Activated naive CD8-positive, alpha-beta T cell treated with anti-CD3 and anti-CD28 coated beads, Interleukin-2, amount 50 U/mL, for 24 hours (primary cell): ENCODE measurements around the gene PAK4.
"Not testable (repeated sequence)": the region's sequence is repeated elsewhere in the genome, so short reads cannot be mapped to it uniquely, and the experiment has no call there.

Experiments
- ATAC-seq: fragments of 150-1000 bp; cut with Tn5 transposase; one replicate; pipeline ENCODE4 v1.10.0; 2021
- DNase-seq: peaks from one replicate; pipeline ENCODE4 v3.0.0; 2021
- H3K27ac Mint-ChIP-seq: one replicate; pipeline ENCODE4 v1.8.0; 2021; ENCODE audit warnings: mild to moderate bottlenecking, mixed read lengths
- H3K27me3 Mint-ChIP-seq: one replicate; pipeline ENCODE4 v1.8.0; 2021; ENCODE audit warnings: mixed read lengths
- H3K36me3 Mint-ChIP-seq: one replicate; pipeline ENCODE4 v1.8.0; 2021; ENCODE audit warnings: low read depth, mixed read lengths
- H3K4me1 Mint-ChIP-seq: one replicate; pipeline ENCODE4 v1.8.0; 2021; ENCODE audit warnings: mixed read lengths
- H3K4me3 Mint-ChIP-seq: one replicate; pipeline ENCODE4 v1.8.0; 2021; ENCODE audit warnings: mild to moderate bottlenecking, moderate library complexity, mixed read lengths
- H3K9me3 Mint-ChIP-seq: one replicate; pipeline ENCODE4 v1.8.0; 2021; ENCODE audit warnings: mixed read lengths

The PAK4 gene

GRCh38 chr19:39132344-39132969 is 6.9 kb downstream of the PAK4 start:
- Mint-ChIP-seq H3K27ac (peak overlapping the region; percentile 15), H3K9me3 (no peaks in the 10 kb centered on the region), H3K27me3 (no peaks in the 10 kb centered on the region), H3K4me1 (peaks cover 23% of the 10 kb centered on the region), H3K36me3 (no peaks in the 10 kb centered on the region), H3K4me3 (no peak overlapping the region)
- ATAC-seq (no peak), DNase-seq (no peak)

- ATAC-seq (no peak), DNase-seq (no peak)
- Mint-ChIP-seq H3K27me3 (no peaks in the 10 kb centered on the region), H3K9me3 (no peaks in the 10 kb centered on the region), H3K4me1 (peaks cover 23% of the 10 kb centered on the region), H3K4me3 (no peak overlapping the region), H3K27ac (no peak overlapping the region), H3K36me3 (no peaks in the 10 kb centered on the region)
These were observed 8.1 kb downstream of the PAK4 start for GRCh38 chr19:39133431-39134270.

- Mint-ChIP-seq H3K27ac (no peak overlapping the region), H3K36me3 (no peaks in the 10 kb centered on the region), H3K4me3 (no peak overlapping the region), H3K27me3 (no peaks in the 10 kb centered on the region), H3K4me1 (peaks cover 16% of the 10 kb centered on the region), H3K9me3 (no peaks in the 10 kb centered on the region)
- ATAC-seq, result no peak
- no peak for DNase-seq
These were observed 10.1 kb downstream of the PAK4 start for GRCh38 chr19:39135701-39136100.

- Mint-ChIP-seq H3K27ac (no peak overlapping the region), H3K36me3 (no peaks in the 10 kb centered on the region), H3K4me3 (no peak overlapping the region), H3K9me3 (no peaks in the 10 kb centered on the region), H3K27me3 (no peaks in the 10 kb centered on the region), H3K4me1 (peaks cover 13% of the 10 kb centered on the region)
- DNase-seq, result no peak
- no peak for ATAC-seq
These were observed 10.8 kb downstream of the PAK4 start for GRCh38 chr19:39136225-39136940.

GRCh38 chr19:39137131-39137530 is 11.5 kb downstream of the PAK4 start:
- Mint-ChIP-seq H3K36me3 (no peaks in the 10 kb centered on the region), H3K27me3 (no peaks in the 10 kb centered on the region), H3K4me1 (peaks cover 10% of the 10 kb centered on the region), H3K27ac (no peak overlapping the region), H3K9me3 (no peaks in the 10 kb centered on the region), H3K4me3 (no peak overlapping the region)
- DNase-seq (no peak), ATAC-seq (no peak)

- DNase-seq, result no peak
- H3K9me3 Mint-ChIP-seq, result no peaks in the 10 kb centered on the region
- peaks cover 3% of the 10 kb centered on the region for H3K4me1 Mint-ChIP-seq
- no peaks in the 10 kb centered on the region for H3K36me3 Mint-ChIP-seq
- no peak overlapping the region for H3K27ac Mint-ChIP-seq
- ATAC-seq, result no peak
- no peaks in the 10 kb centered on the region for H3K27me3 Mint-ChIP-seq
- H3K4me3 Mint-ChIP-seq, result no peak overlapping the region
These were observed 12.9 kb downstream of the PAK4 start for GRCh38 chr19:39138221-39139211.

GRCh38 chr19:39139305-39139874 is 13.8 kb downstream of the PAK4 start:
- Mint-ChIP-seq H3K4me3 (no peak overlapping the region), H3K27me3 (no peaks in the 10 kb centered on the region), H3K27ac (no peak overlapping the region), H3K9me3 (no peaks in the 10 kb centered on the region), H3K4me1 (peaks cover 8% of the 10 kb centered on the region), H3K36me3 (no peaks in the 10 kb centered on the region)
- ATAC-seq (no peak), DNase-seq (no peak)

- Mint-ChIP-seq H3K4me3 (no peak overlapping the region), H3K9me3 (no peaks in the 10 kb centered on the region), H3K27ac (no peak overlapping the region), H3K27me3 (no peaks in the 10 kb centered on the region), H3K36me3 (no peaks in the 10 kb centered on the region), H3K4me1 (peaks cover 14% of the 10 kb centered on the region)
- ATAC-seq, result no peak
- DNase-seq, result no peak
These were observed 14.4 kb downstream of the PAK4 start for GRCh38 chr19:39139971-39140453.

- Mint-ChIP-seq H3K4me3 (no peak overlapping the region), H3K4me1 (peaks cover 14% of the 10 kb centered on the region), H3K36me3 (no peaks in the 10 kb centered on the region), H3K27me3 (no peaks in the 10 kb centered on the region), H3K9me3 (no peaks in the 10 kb centered on the region), H3K27ac (no peak overlapping the region)
- no peak for DNase-seq
- ATAC-seq, result no peak
These were observed 15.0 kb downstream of the PAK4 start for GRCh38 chr19:39140594-39140993.

- ATAC-seq (no peak), DNase-seq (no peak)
- Mint-ChIP-seq H3K27me3 (no peaks in the 10 kb centered on the region), H3K27ac (no peak overlapping the region), H3K4me3 (no peak overlapping the region), H3K36me3 (no peaks in the 10 kb centered on the region), H3K9me3 (no peaks in the 10 kb centered on the region), H3K4me1 (peaks cover 16% of the 10 kb centered on the region)
These were observed 16.3 kb downstream of the PAK4 start for GRCh38 chr19:39141929-39142328.

- Mint-ChIP-seq H3K4me1 (peaks cover 18% of the 10 kb centered on the region), H3K4me3 (no peak overlapping the region), H3K9me3 (no peaks in the 10 kb centered on the region), H3K27ac (no peak overlapping the region), H3K27me3 (no peaks in the 10 kb centered on the region), H3K36me3 (peaks cover 2% of the 10 kb centered on the region)
- ATAC-seq (no peak), DNase-seq (no peak)
These were observed 17.0 kb downstream of the PAK4 start for GRCh38 chr19:39142630-39143029.

- peaks cover 18% of the 10 kb centered on the region for H3K4me1 Mint-ChIP-seq
- not testable (repeated sequence) for H3K27ac Mint-ChIP-seq, H3K27me3 Mint-ChIP-seq, H3K36me3 Mint-ChIP-seq, DNase-seq, H3K9me3 Mint-ChIP-seq, ATAC-seq, H3K4me3 Mint-ChIP-seq
These were observed 18.2 kb downstream of the PAK4 start for GRCh38 chr19:39143757-39144289.

GRCh38 chr19:39144290-39145071 is 18.9 kb downstream of the PAK4 start:
- Mint-ChIP-seq H3K27me3 (no peaks in the 10 kb centered on the region), H3K27ac (no peak overlapping the region), H3K9me3 (no peaks in the 10 kb centered on the region), H3K4me1 (peaks cover 18% of the 10 kb centered on the region), H3K4me3 (no peak overlapping the region), H3K36me3 (peaks cover 7% of the 10 kb centered on the region)
- ATAC-seq (no peak), DNase-seq (no peak)
